ENCODE data around the gene ORM2. TPM values are rescaled to one million over a fixed set of nuclear protein-coding genes. Genes with fewer than 3 reads are reported as not detected.

The ORM2 gene
- total and polyA plus RNA-seq, 2 of the 8 experiments (the other 6 are each of a cell fraction or from before 2014, with no cell fraction given), result 1.3 TPM; not detected in 1

- Histone ChIP-seq H3K4me1 (replicated peaks in 1 of 4; ENCODE audit: control insufficient read depth in 3 of 4, insufficient read depth in 4 of 4, low read length in 3 of 4) (peaks cover 3 to 8% (median 7%) of the 10 kb centered on the region in 4 experiments), H4K91ac (replicated peaks; ENCODE audit: insufficient read length, low read length) (no peak overlapping the region), H3K9ac (replicated peaks in 1 of 4; ENCODE audit: extremely low read depth in 1 of 4, low read depth in 3 of 4, low read length in 3 of 4) (no peak overlapping the region), H3K4me3 (ENCODE audit: extremely low read depth in 1 of 4, insufficient read depth in 2 of 4, low read depth in 3 of 4, low read length in 4 of 4) (no peak overlapping the region), H3K27ac (ENCODE audit: low read depth, low read length) (no peak overlapping the region), H2BK15ac (ENCODE audit: low read length) (no peak overlapping the region), H3K23me2 (ENCODE audit: low read depth, low read length) (no peaks in the 10 kb centered on the region; the same call in 1 of the 2 replicates), H4K8ac (ENCODE audit: extremely low read depth, insufficient read depth, low read length) (no peak overlapping the region), H4K20me1 (replicated peaks in 1 of 2; ENCODE audit: control insufficient read depth in 1 of 2, insufficient read depth in 2 of 2, low read length in 2 of 2) (peaks cover 0 to 2% of the 10 kb centered on the region in 2 experiments), H3K36me3 (ENCODE audit: control insufficient read depth in 2 of 4, insufficient read depth in 4 of 4, low read length in 3 of 4) (peaks cover 2 to 20% (median 4%) of the 10 kb centered on the region in 4 experiments; a peak in 4 of 8 replicates), H2BK12ac (ENCODE audit: low read depth, low read length) (no peak overlapping the region), H3K9me3 (ENCODE audit: insufficient read depth in 2 of 2, low read depth in 1 of 2, low read length in 1 of 2) (no peaks in the 10 kb centered on the region), H3K4me2 (ENCODE audit: insufficient read depth in 1 of 2, low read depth in 2 of 2, low read length in 2 of 2) (no peak overlapping the region), H3K18ac (ENCODE audit: extremely low read depth, low read length) (no peak overlapping the region), H3K14ac (ENCODE audit: insufficient read length) (no peak overlapping the region), H2BK20ac (ENCODE audit: low read length) (no peak overlapping the region), H2AFZ (ENCODE audit: low read length) (no peak overlapping the region), H3K27me3 (replicated peaks in 1 of 4; ENCODE audit: control insufficient read depth in 3 of 4, extremely low read depth in 1 of 4, insufficient read depth in 3 of 4, low read length in 3 of 4) (no peaks in the 10 kb centered on the region), H2BK5ac (ENCODE audit: low read depth, low read length) (no peak overlapping the region), H2AK5ac (ENCODE audit: low read depth, low read length) (no peak overlapping the region), H3K4ac (replicated peaks; ENCODE audit: insufficient read length, low read depth, low read length) (no peak overlapping the region), H2BK120ac (replicated peaks; ENCODE audit: low read depth, low read length) (no peak overlapping the region), H3K56ac (replicated peaks; ENCODE audit: insufficient read length, low read depth, low read length) (no peak overlapping the region), H3K79me1 (ENCODE audit: low read depth, low read length) (no peaks in the 10 kb centered on the region), H3K79me2 (ENCODE audit: control insufficient read depth in 1 of 2, insufficient read depth in 2 of 2, low read length in 2 of 2) (no peaks in the 10 kb centered on the region), H3K23ac (ENCODE audit: insufficient read length) (no peak overlapping the region), H4K5ac (ENCODE audit: insufficient read length, low read depth, low read length) (no peak overlapping the region)
- WGBS, 2 experiments (ENCODE audit: extremely low coverage in 1 of 2, insufficient coverage in 1 of 2, insufficient read length in 1 of 2, insufficient replicate concordance in 2 of 2, low coverage in 1 of 2, low lambda C conversion rate in 2 of 2, missing lambda C conversion rate in 1 of 2), result 85% methylated on average over 8 of the region's 8 CpGs; no CpG with 5 or more reads in 1 of the 2 experiments
- DNase-seq (ENCODE audit: low read depth in 1 of 2, low spot score in 2 of 2) (no peak), FAIRE-seq (no peak)
- ChIA-PET POLR2A (ENCODE audit: partially characterized antibody) (interaction anchor here (1.1 to 2.4 kb wide), 3 partner anchors 10 to 28 kb away, joined by 5 to 13 read pairs (median 5); partner anchors contain the start of gene AKNA), CTCF (ENCODE audit: partially characterized antibody) (interaction anchor here (1.3 to 1.9 kb wide), 2 partner anchors 28 to 38 kb away, joined by 3 to 6 read pairs; no protein-coding TSS in a partner anchor)
- TF ChIP-seq PHF8 (conservative IDR thresholded peaks at IDR 0.05; ENCODE audit: low read depth, low read length) (no peak), CBX5 (IDR thresholded peaks at IDR 0.05; ENCODE audit: low read depth, low read length) (no peak), FOSL1 (IDR thresholded peaks at IDR 0.05; ENCODE audit: insufficient read depth, low read depth, low read length) (no peak), SP1 (IDR thresholded peaks at IDR 0.05; ENCODE audit: low read depth, low read length) (no peak), RAD21 (IDR thresholded peaks at IDR 0.05 in 1 of 2, conservative IDR thresholded peaks at IDR 0.05 in 1 of 2; ENCODE audit: low read depth in 2 of 2, low read length in 2 of 2) (no peak), JUN (IDR thresholded peaks at IDR 0.05; ENCODE audit: low read depth, low read length) (no peak), CREB1 (IDR thresholded peaks at IDR 0.05) (no peak), RNF2 (IDR thresholded peaks at IDR 0.05; ENCODE audit: borderline replicate concordance, low read depth, low read length, missing control alignments, poor library complexity, severe bottlenecking) (no peak), EZH2 (IDR thresholded peaks at IDR 0.05; ENCODE audit: low read depth, low read length, severe bottlenecking) (no peak), BRCA1 (IDR thresholded peaks at IDR 0.05; ENCODE audit: low read depth, low read length) (no peak), HDAC6 (IDR thresholded peaks at IDR 0.05; ENCODE audit: low read depth, low read length) (no peak), ASH2L (IDR thresholded peaks at IDR 0.05; ENCODE audit: low read length) (no peak), SIN3A (conservative IDR thresholded peaks at IDR 0.05 in 1 of 2, IDR thresholded peaks at IDR 0.05 in 1 of 2; ENCODE audit: low read depth in 1 of 2, low read length in 2 of 2) (no peak)
These were observed 48.3 kb downstream of the ORM2 start for GRCh38 chr9:114378016-114378415.
